RPMI7951 (cell line): ENCODE measurements around the gene CKAP2L. TPM values are rescaled to one million over a fixed set of nuclear protein-coding genes. Genes with fewer than 3 reads are reported as not detected.
"Not testable (repeated sequence)": the region's sequence is repeated elsewhere in the genome, so short reads cannot be mapped to it uniquely, and the experiment has no call there.

Experiments used
- DNase-seq: peaks from one replicate; pipeline ENCODE4 v3.0.0-alpha.2; 2012; ENCODE audit warnings: low read depth
- total RNA-seq: library from RNA; depleted of rRNA; stranded (reverse); fragments of >200 nt; shearing (Covaris generic); gene quantifications from 2 replicates; pipeline ENCODE4 v1.2.3, GENCODE V29; 2014

The CKAP2L gene
- total RNA-seq, 1 experiment from 2014 or later: 61.9 TPM

DNA sequence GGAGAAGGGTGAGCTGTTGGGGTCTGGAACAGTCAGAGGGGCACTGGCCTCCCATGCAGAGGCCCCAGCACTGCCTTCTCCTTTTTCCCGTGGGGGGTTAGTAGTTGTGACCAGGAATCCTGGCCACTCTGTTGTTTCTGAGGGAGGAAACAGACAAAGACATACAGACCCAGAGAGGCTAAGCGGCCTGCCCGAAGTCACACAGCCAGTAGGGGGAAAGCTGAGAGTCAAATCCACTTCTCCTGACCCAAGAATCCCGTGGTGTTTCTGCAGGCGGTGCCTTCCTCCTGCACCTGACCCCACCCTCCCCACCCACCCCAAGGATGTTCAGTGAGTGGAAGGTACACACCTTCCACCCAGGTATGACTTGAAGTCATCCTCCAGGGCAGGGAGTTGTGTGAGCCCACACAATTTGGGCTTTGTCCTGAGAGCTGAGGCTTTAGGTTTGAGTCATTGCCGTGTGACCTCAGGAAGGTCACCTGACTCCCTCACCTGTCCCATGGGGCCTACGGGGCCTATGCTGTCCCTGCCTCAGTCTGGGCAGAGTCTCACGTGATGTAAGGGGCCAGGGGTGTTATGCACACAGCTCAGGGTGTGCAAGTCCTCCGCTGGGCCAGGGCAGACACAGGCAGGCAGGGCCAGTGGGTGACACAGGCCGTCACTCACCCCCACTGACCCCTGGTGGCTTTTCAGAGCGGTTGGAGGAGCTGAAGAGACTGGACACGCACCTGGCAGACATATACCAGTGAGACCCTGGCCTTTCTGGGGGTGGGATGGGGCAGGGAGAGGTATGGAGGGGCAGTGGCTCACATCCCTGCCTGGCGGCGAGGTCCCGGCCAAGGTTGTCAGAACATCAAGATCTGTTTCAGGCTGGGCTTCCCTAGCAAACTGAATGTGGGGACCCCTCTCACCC, 38.6 kb downstream of the CKAP2L start:
- DNase-seq: no peak

DNA sequence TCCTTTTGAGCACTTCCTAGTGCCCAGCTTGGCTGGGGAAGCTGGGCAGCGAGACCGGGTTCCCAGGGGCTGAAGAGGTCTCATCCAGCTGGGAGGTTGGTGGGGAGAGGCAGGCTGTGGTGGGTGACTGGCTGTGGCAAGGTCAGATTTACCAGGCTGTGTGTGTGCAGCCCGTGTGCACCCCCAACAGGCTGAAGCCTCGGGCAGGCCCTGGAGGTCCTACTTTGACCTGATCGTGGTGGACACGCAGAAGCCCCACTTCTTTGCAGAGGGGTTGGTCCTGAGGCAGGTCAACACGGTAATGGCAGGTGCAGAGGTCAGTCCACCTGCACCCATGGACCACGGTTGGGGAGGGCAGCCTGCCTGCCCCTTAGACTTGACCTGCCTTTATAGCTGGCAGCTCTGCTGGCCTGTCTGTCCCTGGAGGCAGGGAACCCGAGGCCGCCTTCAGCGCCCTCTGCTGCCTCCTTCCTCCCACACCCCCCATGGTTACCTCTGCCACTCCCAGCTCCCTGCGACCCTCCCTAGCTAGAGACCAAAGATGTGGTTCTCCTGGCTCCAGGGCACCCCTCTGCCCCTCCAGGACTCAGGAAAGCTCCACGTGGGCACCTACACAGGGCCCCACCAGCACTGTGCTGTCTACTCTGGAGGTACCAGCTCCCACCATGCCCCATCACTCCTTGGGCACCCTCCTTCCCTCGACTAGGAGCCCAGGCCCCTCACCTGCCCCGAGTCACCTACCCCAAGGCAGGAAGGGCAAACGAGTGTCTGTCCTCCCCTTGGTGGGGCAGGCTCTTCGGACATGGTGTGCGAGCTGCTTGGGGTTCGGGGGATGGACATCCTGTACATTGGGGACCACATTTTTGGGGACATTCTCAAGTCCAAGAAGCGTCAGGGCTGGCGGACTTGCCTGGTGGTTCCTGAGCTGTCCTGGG, 39.6 kb downstream of the CKAP2L start:
- DNase-seq: no peak

DNA sequence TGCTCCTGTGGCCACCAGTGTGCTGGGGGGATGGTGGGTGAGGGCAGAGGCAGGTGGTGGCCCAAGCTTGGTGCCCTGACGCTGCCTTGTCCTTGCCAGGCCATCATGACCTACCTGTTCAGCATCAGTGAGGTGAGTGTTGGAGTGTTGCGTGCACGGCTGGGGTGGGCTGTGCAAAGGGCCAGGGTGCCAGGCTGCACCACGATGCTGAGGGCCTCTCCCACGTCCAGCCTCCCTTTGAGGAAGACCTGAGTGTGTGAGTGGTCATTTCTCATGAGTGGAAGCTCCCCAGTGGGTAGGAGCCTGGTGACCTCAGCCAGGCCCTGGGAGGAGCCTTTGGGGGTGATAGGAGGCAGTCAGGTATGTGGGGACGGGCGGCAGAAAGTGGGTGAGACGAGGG, 40.4 kb downstream of the CKAP2L start:
- DNase-seq: no peak

DNA sequence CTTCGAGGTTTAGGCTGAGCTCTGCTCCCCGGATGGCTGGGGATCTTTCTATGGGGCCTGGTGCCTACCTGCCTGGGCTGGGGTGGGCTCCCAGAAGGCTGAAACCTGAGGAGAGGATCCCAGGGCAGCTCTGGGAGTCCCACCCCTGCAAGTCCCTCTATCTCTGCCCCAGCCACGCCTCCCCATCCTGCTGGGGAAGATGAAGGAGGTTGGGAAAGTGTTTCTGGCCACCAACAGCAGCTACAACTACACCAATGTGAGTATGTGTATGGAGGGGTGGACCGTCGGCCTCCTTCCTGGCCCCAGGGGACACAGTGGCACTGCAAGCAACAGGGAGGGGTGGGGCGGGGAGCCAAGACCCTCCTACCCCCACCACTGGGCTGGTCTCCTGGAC, 40.9 kb downstream of the CKAP2L start:
- DNase-seq: no peak

DNA sequence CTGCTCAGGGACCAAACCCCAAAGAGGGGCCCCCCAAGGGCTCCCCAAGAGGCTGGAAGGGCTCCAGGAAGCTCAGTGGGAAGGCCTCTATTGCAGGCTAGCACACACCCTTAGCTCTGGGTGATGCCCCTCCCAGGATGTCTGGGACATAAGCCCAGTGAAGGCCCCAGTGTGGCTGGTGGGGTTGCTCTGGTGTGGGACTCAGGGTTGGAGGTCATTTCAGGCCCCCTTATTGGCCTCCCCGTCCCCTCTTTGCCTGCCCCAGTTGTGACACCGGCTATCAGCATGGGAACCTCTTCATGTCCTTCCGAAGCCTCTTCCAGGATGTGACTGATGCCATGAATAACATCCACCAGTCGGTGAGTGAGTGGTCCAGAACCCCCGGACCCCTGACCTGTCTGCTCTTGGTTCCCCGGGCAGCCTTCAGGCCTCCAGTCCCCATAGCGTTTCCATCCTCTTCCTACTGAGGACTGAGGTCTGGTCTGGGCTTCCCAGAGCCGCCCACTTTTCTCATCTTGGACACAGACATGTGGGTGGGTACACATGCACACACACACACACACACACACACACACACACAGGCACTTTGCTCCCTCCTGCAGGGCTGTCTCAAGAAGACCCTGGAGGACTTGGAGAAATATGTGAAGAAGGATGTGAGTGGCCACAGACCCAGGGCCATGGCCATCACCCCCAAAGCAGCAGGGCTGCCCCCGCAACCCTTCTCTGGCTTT, 41.4 kb downstream of the CKAP2L start:
- no peak for DNase-seq

DNA sequence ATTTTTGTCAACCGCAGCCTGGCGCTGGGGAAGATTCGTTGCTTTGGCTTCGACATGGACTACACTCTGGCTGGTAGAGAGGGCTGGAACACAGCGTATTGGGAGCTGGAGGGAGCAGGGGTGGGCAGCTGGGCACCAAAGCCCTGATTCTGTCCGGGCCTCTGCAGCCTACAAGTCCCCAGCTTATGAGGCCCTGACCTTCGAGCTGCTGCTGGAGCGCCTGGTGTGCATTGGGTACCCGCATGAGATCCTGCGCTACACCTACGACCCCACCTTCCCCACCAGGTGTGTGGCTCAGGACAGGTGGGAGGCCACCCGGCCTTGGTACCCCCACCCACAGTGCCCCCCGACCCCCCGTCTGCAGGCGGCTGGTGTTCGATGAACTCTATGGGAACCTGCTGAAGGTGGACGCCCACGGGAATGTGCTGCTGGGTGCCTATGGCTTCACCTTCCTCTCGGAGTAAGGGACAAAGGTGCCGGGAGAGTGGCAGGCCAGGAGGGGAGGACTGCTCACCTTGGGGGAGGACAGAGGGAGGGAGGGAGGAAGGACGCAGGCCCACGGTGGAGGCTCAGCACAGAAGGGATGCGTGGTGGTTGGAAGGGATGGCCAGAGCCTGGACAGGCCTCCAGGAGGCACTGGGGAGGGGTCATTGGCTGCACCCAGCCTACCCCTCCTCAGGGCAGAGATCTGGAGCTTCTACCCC, 42.4 kb downstream of the CKAP2L start:
- no peak for DNase-seq

DNA sequence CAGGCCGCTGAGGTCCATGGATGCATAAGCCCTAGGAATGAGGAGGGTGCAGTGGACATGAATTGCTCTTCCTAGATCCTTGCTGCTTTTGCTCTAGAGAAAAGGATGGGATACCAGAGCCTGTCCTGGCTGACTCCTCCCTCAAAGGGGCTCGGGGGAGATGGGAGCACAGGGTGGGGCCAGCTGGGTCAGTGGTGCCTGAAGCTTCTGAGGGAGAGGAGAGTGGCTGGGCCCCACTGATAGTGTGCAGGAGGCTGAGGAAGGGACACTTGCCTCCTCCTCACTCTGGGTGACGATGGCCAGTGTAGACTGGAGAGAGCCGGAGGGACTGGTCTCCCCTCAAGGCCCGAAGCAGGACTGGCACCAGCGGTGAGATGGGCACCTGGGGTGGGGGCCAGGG, 43.6 kb downstream of the CKAP2L start, which contains the start of gene NT5DC4:
Gene NT5DC4, plus strand, starts transcription at position 236 of the 400 bp plus-strand sequence. Its CDS starts 60 bp downstream, at position 296.
- DNase-seq: no peak

DNA sequence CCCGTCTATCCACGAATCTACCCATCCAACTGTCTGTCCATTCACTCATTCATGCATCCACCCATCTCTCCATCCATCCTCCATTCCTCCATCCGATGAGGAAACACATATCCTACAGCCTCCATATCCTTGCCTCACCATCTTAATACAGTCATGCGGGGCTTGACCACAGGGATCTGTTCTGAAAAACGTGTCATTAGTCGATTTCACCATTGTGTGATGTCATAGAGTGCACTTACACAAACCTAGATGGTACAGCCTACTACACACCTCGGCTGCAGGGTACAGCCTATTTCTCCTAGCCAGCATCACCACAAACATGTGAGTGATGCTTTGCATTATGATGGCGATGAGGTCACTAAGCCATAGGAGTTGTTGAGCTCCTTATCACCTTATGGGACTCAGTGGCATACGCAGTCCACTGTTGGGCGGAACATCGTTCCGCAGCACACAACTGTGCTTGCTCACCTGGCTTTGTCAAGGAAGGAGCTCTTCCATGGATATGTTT, 45.5 kb downstream of the CKAP2L start:
- no peak for DNase-seq

DNA sequence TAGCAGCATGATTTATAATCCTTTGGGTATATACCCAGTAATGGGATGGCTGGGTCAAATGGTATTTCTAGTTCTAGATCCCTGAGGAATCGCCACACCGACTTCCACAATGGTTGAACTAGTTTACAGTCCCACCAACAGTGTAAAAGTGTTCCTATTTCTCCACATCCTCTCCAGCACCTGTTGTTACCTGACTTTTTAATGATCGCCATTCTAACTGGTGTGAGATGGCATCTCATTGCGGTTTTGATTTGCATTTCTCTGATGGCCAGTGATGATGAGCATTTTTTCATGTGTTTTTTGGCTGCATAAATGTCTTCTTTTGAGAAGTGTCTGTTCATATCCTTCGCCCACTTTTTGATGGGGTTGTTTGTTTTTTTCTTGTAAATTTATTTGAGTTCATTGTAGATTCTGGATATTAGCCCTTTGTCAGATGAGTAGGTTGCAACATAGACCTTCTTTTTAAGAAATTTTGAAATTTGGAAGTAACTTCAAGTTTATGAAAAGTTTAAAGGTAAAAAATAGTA, 47.5 kb downstream of the CKAP2L start:
- not testable (repeated sequence) for DNase-seq

DNA sequence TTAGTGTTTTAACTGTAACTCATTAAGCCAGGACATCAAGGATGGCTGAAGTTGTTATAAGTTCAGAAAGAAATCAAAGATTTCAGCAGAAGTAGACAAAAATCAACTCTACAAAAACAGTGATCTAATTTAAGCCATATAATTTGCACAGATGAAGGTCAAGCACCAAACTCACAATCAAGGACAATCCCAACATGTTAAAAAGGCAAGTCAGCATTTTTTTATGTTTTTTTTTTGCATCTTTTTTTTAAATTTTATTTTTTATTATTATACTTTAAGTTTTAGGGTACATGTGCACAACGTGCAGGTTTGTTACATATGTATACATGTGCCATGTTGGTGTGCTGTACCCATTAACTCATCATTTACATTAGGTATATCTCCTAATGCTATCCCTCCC, 48.3 kb downstream of the CKAP2L start:
- not testable (repeated sequence) for DNase-seq

DNA sequence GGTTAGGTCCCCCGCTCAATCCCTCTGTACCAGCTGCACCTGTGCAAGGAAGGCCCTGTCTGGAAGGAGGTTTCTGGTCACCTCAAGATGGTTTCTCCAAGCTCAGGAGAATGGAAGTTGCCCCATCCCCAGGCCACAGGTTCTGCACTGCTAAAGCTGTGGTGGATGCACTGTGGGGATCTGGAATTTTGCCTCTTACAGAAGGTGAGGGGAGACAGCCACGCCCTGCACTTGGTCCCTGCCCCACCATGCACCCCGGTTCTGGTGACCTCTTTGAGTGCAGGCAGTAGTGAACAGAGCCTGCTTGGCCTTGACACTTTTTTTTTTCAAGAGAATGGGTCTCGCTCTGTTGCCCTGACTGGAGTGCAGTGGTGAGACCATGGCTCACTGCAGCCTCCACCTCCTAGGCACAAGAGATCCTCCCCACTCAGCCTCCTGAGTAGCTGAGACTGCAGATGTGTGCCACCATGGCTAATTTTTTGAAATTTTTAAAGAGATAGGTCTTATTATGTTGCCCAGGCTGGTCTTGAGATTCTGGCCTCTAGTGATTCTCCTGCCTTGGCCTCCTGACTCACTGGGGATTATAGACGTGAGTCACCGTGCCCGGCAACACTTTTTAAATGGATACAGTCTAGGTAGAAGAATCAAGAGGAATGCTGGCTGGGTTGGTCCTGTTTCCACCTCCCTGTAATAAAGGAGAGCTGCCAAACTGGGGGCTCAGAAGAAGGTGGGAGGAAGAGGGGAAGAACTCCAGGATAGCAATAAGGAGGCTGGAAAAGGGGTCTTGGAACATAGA, 49.4 kb downstream of the CKAP2L start:
- peak; percentile 74 for DNase-seq

DNA sequence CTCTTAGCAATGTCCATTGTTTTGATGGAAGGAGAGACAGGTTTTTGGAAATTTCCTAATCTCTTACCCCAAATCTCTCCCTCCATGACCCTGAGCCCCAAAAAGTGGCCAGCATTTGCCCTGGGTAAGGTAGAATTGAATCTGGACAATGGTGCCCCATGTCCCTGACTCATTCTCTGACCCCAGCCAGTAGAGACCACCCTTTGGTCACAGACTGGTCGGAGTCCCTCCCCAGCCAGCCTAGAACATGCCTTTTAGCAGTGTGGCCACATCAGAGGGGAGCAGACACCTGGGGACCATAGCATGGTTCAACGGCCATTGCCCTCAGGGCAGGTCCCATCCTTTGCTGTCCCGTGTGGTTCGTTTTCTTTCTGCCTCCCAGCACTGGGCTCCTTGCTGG, 50.1 kb downstream of the CKAP2L start:
- no peak for DNase-seq

DNA sequence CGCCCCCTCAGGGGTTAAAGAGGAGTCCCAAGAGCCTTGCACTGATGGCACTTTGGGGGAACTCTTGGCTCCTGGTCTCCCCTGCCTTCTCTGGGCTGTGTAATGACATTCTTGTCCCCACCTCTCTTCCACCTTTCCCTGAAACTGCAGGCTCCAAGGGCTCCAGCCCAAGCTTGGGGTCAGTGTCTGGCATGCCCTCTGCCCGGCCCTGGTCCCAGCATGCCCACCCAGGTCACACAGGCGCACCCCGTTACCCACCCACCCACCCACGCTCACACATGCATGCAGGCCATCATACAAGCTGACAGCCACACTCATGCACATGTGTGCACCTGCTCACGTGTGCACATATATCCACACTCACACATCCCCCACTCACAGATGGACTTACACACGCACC, 50.5 kb downstream of the CKAP2L start:
- DNase-seq: no peak

DNA sequence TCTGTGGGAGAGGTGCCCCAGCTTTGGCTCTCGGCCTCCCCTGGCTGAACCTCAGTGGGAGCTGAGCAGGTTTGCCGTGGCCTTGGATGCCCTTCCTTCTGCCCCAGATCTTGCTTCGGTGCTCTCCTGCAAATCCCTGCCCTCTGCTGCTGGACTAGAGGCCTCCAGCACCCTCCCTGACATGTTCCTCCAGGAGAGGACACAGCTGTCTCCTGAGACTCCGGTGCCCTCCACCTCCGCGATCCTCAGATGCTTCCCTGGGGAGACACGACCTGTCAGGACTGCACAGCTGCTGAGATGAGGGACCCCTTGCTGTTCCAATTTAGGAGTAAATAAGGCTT, 50.9 kb downstream of the CKAP2L start:
- DNase-seq: no peak

DNA sequence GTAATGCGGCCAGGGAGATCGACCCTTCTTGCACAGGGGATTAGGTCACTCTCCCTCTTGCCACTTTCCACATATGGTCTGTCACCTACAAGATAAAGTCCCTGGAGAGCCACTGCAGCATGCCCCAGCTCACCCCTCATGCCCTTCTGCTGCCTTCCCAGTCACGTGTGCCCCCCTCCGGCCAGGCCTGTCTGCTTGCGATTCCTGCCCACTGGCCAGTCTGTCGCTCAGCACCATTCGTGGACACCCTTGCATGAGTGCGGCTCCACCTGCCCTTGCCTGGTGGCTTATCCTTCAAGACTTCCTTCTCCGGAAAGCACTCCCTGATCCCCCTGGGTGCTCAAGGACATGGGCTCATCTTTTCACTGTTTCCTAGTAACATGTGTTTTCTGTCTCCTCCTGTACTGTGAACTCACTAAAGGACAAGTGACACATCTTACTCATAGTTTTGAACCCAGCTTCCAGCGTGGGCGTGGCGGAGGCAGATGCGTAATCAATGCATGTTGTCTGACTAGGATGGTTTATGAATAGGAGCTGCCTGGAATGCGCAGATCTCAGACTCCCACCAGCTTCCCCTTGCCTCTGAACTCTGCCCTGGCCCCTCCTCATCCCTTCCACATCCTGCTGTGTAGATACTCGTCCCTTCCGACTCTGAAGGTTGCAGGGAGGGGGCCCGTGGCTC, 51.4 kb downstream of the CKAP2L start:
- peak; percentile 64 for DNase-seq

DNA sequence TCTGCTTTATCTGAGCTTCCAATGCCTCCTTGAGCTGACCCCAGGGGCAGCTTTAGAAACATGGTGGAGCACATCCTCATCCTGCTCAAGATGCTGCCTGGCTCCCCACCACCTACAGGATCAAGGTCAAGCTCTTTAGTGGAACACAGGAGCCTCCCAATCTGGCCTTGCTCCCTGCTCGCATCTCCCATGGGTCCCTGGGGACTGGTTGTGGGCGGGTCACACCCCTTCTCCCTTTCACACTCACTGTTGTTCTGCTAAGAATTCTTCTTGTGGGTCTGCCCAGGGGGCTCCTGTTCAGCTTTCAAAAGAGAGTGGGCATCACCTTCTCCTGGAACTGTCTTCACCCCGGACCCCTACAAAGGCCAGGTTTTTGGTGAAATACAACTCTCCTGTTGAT, 51.9 kb downstream of the CKAP2L start:
- DNase-seq: no peak

DNA sequence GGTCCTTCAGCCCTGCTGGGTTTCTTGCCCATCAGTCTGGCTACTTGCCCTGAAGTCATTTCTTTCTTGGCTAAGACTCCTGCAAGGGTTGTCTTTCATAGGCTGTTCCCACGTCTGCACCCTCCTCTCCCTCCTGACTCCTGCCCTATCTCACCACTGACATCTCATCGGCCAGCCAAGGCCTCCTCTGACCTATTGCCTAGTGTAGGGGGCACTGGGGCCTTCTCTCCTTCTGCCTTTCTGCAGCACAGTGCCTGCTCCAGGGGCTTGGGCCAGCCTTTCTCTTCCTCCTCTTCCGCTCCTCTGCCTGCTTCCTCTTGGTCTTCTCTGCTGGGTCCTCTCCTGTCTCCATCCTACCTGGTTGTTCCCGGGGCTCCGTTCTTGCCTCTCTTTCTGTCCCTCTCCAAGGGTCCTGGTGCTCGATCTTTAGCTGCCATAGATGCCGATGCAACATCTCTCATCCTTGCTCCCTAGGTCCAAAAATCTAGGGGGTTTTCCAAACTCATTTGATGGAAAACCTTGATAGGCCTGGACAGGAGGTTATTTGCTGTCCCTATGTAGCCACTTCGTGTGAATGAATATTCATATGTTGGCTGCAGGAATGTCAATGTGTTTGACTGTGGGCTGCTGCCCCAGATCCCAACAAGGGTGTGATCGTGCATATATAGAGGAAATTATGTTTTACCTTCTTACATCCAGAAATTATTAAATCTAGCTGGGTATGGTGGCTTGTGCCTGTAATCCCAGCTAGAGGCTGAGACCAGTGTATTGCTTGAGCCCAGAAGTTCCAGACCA, 53.3 kb downstream of the CKAP2L start:
- DNase-seq: no peak

DNA sequence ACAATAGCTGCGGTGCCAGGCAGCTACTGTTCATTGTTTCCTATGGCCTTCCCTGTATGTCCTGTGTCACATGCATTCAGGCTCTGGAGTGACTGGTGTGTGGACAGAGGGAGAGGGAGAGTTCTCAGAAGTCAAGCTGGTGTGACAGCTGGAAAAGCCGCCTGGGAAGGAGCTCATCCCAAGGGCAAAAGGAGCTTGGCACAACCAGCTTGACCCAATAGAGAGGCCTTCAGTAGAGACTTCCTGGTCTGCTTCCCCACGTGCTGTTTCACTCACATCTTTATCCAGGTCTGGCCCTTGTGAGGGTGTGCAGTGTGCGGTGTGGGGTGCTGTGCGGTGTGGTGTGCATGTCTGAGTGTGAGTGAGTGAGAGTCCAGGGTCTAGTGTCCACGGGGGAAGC, 54.7 kb downstream of the CKAP2L start:
- DNase-seq: no peak

DNA sequence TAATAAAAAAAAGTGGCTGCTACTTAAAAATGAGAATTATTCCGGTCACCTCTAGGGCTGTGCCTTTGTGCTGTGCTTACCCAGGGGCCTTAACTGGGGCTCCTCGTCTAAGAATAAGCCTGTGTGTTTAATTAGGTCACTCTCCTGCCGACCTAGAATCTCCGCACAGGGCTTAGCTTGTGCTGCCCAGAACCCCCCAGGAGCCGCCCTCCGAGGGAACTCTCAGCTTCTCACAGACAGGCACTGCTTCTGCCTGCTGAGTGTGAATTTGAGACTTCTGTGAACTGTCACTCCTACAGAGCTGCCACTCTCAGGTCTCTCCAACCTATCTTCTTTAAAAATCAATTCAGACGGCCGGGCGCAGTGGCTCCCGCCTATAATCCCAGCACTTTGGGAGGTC, 55.4 kb downstream of the CKAP2L start:
- no peak for DNase-seq
